ENCODE results near the gene SLC47A2.

SLC47A2 gene

GRCh38 chr17:19747159-19747719 lies 30.9 kb upstream of the SLC47A2 start:
- no peak for DNase-seq

GRCh38 chr17:19746517-19746916 lies 30.1 kb upstream of the SLC47A2 start:
- no peak for DNase-seq

GRCh38 chr17:19744922-19745757 lies 28.8 kb upstream of the SLC47A2 start:
- DNase-seq, result no peak

- DNase-seq, result no peak
Measured at GRCh38 chr17:19744492-19744891, 28.1 kb upstream of the SLC47A2 start.

- DNase-seq, result no peak
Measured at GRCh38 chr17:19743101-19744100, 27.0 kb upstream of the SLC47A2 start.

- no peak for DNase-seq
Measured at GRCh38 chr17:19742495-19742894, 26.1 kb upstream of the SLC47A2 start.

GRCh38 chr17:19741832-19742457 lies 25.6 kb upstream of the SLC47A2 start:
- DNase-seq, result no peak

- no peak for DNase-seq
Measured at GRCh38 chr17:19740933-19741332, 24.5 kb upstream of the SLC47A2 start.

GRCh38 chr17:19739241-19740201 lies 23.1 kb upstream of the SLC47A2 start:
- DNase-seq, result no peak

GRCh38 chr17:19738757-19739156 lies 22.4 kb upstream of the SLC47A2 start:
- DNase-seq, result no peak

GRCh38 chr17:19738073-19738449 lies 21.7 kb upstream of the SLC47A2 start:
- no peak for DNase-seq

- no peak for DNase-seq
Measured at GRCh38 chr17:19737305-19738072, 21.1 kb upstream of the SLC47A2 start.

GRCh38 chr17:19736071-19736470 lies 19.7 kb upstream of the SLC47A2 start:
- DNase-seq, result no peak

- DNase-seq, result no peak
Measured at GRCh38 chr17:19733953-19734526, 17.7 kb upstream of the SLC47A2 start.

GRCh38 chr17:19731626-19732025 lies 15.2 kb upstream of the SLC47A2 start:
- DNase-seq, result no peak

GRCh38 chr17:19730843-19731242 lies 14.5 kb upstream of the SLC47A2 start:
- DNase-seq, result no peak

- DNase-seq, result no peak
Measured at GRCh38 chr17:19729900-19730299, 13.5 kb upstream of the SLC47A2 start.

- no peak for DNase-seq
Measured at GRCh38 chr17:19728084-19728495, 11.7 kb upstream of the SLC47A2 start.

- no peak for DNase-seq
Measured at GRCh38 chr17:19727501-19728078, 11.2 kb upstream of the SLC47A2 start.
